T-helper 2 cell treated with Interferon-gamma antibody and Interleukin-4, amounts not matched to agents 5 μg/mL and 100 μg/mL, for 36 hours (primary cell): ENCODE measurements around the gene CPE.

Source experiments
- DNase-seq: peaks from one replicate; pipeline ENCODE4 v3.0.0; 2021; ENCODE audit warnings: low spot score
- H3K27ac Mint-ChIP-seq: one replicate; pipeline ENCODE4 v1.8.0; 2021; ENCODE audit warnings: mild to moderate bottlenecking, mixed read lengths
- H3K27me3 Mint-ChIP-seq: one replicate; pipeline ENCODE4 v1.8.0; 2021; ENCODE audit warnings: low read depth, mixed read lengths
- H3K36me3 Mint-ChIP-seq: one replicate; pipeline ENCODE4 v1.8.0; 2021; ENCODE audit warnings: low read depth, mixed read lengths
- H3K4me1 Mint-ChIP-seq: one replicate; pipeline ENCODE4 v1.8.0; 2021; ENCODE audit warnings: low read depth, mixed read lengths
- H3K4me3 Mint-ChIP-seq: one replicate; pipeline ENCODE4 v1.8.0; 2022; ENCODE audit warnings: mild to moderate bottlenecking, moderate library complexity, mixed read lengths
- H3K9me3 Mint-ChIP-seq: one replicate; pipeline ENCODE4 v1.8.0; 2021; ENCODE audit warnings: mixed read lengths

Gene CPE

GRCh38 chr4:165403048-165403447 lies 24.2 kb downstream of the CPE start:
- Mint-ChIP-seq H3K27ac (no peak overlapping the region), H3K36me3 (no peaks in the 10 kb centered on the region), H3K27me3 (peaks cover 7% of the 10 kb centered on the region), H3K4me3 (no peak overlapping the region), H3K9me3 (no peaks in the 10 kb centered on the region), H3K4me1 (no peaks in the 10 kb centered on the region)
- DNase-seq, result no peak

- Mint-ChIP-seq H3K4me1 (no peaks in the 10 kb centered on the region), H3K27ac (no peak overlapping the region), H3K9me3 (no peaks in the 10 kb centered on the region), H3K27me3 (peaks cover 7% of the 10 kb centered on the region), H3K36me3 (no peaks in the 10 kb centered on the region), H3K4me3 (no peak overlapping the region)
- no peak for DNase-seq
Measured at GRCh38 chr4:165403637-165404036, 24.8 kb downstream of the CPE start.

GRCh38 chr4:165404080-165404479 lies 25.3 kb downstream of the CPE start:
- H3K27me3 Mint-ChIP-seq, result peaks cover 7% of the 10 kb centered on the region
- no peak for DNase-seq
- H3K4me3 Mint-ChIP-seq, result no peak overlapping the region
- H3K9me3 Mint-ChIP-seq, result no peaks in the 10 kb centered on the region
- H3K4me1 Mint-ChIP-seq, result no peaks in the 10 kb centered on the region
- H3K27ac Mint-ChIP-seq, result no peak overlapping the region
- no peaks in the 10 kb centered on the region for H3K36me3 Mint-ChIP-seq

- Mint-ChIP-seq H3K4me3 (no peak overlapping the region), H3K9me3 (no peaks in the 10 kb centered on the region), H3K27ac (no peak overlapping the region), H3K36me3 (no peaks in the 10 kb centered on the region), H3K4me1 (no peaks in the 10 kb centered on the region), H3K27me3 (peaks cover 3% of the 10 kb centered on the region)
- DNase-seq, result no peak
Measured at GRCh38 chr4:165404696-165405095, 25.9 kb downstream of the CPE start.

GRCh38 chr4:165410214-165410613 lies 31.4 kb downstream of the CPE start:
- H3K27me3 Mint-ChIP-seq, result peaks cover 5% of the 10 kb centered on the region
- H3K27ac Mint-ChIP-seq, result no peak overlapping the region
- no peaks in the 10 kb centered on the region for H3K9me3 Mint-ChIP-seq
- no peak for DNase-seq
- no peaks in the 10 kb centered on the region for H3K4me1 Mint-ChIP-seq
- no peak overlapping the region for H3K4me3 Mint-ChIP-seq
- H3K36me3 Mint-ChIP-seq, result no peaks in the 10 kb centered on the region

GRCh38 chr4:165415910-165416309 lies 37.1 kb downstream of the CPE start:
- DNase-seq, result no peak
- Mint-ChIP-seq H3K4me3 (no peak overlapping the region), H3K27ac (no peak overlapping the region), H3K36me3 (no peaks in the 10 kb centered on the region), H3K9me3 (no peaks in the 10 kb centered on the region), H3K4me1 (no peaks in the 10 kb centered on the region), H3K27me3 (peaks cover 8% of the 10 kb centered on the region)

- Mint-ChIP-seq H3K27ac (no peak overlapping the region), H3K27me3 (peaks cover 5% of the 10 kb centered on the region), H3K9me3 (no peaks in the 10 kb centered on the region), H3K4me3 (no peak overlapping the region), H3K4me1 (no peaks in the 10 kb centered on the region), H3K36me3 (no peaks in the 10 kb centered on the region)
- no peak for DNase-seq
Measured at GRCh38 chr4:165418073-165418472, 39.3 kb downstream of the CPE start.

GRCh38 chr4:165425629-165426028 lies 46.8 kb downstream of the CPE start:
- no peaks in the 10 kb centered on the region for H3K36me3 Mint-ChIP-seq
- DNase-seq, result no peak
- H3K9me3 Mint-ChIP-seq, result no peaks in the 10 kb centered on the region
- no peaks in the 10 kb centered on the region for H3K4me1 Mint-ChIP-seq
- H3K4me3 Mint-ChIP-seq, result no peak overlapping the region
- H3K27ac Mint-ChIP-seq, result no peak overlapping the region
- H3K27me3 Mint-ChIP-seq, result peaks cover 3% of the 10 kb centered on the region

GRCh38 chr4:165426331-165426730 lies 47.5 kb downstream of the CPE start:
- no peak overlapping the region for H3K27ac Mint-ChIP-seq
- no peak overlapping the region for H3K4me3 Mint-ChIP-seq
- H3K4me1 Mint-ChIP-seq, result no peaks in the 10 kb centered on the region
- H3K9me3 Mint-ChIP-seq, result no peaks in the 10 kb centered on the region
- H3K36me3 Mint-ChIP-seq, result no peaks in the 10 kb centered on the region
- peaks cover 3% of the 10 kb centered on the region for H3K27me3 Mint-ChIP-seq
- no peak for DNase-seq

GRCh38 chr4:165426823-165427222 lies 48.0 kb downstream of the CPE start:
- H3K4me3 Mint-ChIP-seq, result no peak overlapping the region
- no peak overlapping the region for H3K27ac Mint-ChIP-seq
- H3K27me3 Mint-ChIP-seq, result peaks cover 5% of the 10 kb centered on the region
- H3K4me1 Mint-ChIP-seq, result no peaks in the 10 kb centered on the region
- H3K9me3 Mint-ChIP-seq, result no peaks in the 10 kb centered on the region
- no peaks in the 10 kb centered on the region for H3K36me3 Mint-ChIP-seq
- DNase-seq, result no peak

- Mint-ChIP-seq H3K9me3 (no peaks in the 10 kb centered on the region), H3K27me3 (peaks cover 9% of the 10 kb centered on the region), H3K36me3 (no peaks in the 10 kb centered on the region), H3K4me3 (no peak overlapping the region), H3K27ac (no peak overlapping the region), H3K4me1 (no peaks in the 10 kb centered on the region)
- no peak for DNase-seq
Measured at GRCh38 chr4:165428957-165429356, 50.1 kb downstream of the CPE start.

GRCh38 chr4:165433529-165433928 lies 54.7 kb downstream of the CPE start:
- Mint-ChIP-seq H3K9me3 (no peaks in the 10 kb centered on the region), H3K4me1 (no peaks in the 10 kb centered on the region), H3K27me3 (peaks cover 11% of the 10 kb centered on the region), H3K36me3 (no peaks in the 10 kb centered on the region), H3K4me3 (no peak overlapping the region), H3K27ac (no peak overlapping the region)
- no peak for DNase-seq

GRCh38 chr4:165437691-165438090 lies 58.9 kb downstream of the CPE start:
- H3K9me3 Mint-ChIP-seq, result no peaks in the 10 kb centered on the region
- H3K36me3 Mint-ChIP-seq, result no peaks in the 10 kb centered on the region
- no peak overlapping the region for H3K27ac Mint-ChIP-seq
- H3K27me3 Mint-ChIP-seq, result peaks cover 6% of the 10 kb centered on the region
- H3K4me3 Mint-ChIP-seq, result no peak overlapping the region
- H3K4me1 Mint-ChIP-seq, result no peaks in the 10 kb centered on the region
- no peak for DNase-seq

GRCh38 chr4:165439344-165439743 lies 60.5 kb downstream of the CPE start:
- Mint-ChIP-seq H3K4me1 (no peaks in the 10 kb centered on the region), H3K36me3 (no peaks in the 10 kb centered on the region), H3K27ac (no peak overlapping the region), H3K27me3 (peaks cover 4% of the 10 kb centered on the region), H3K9me3 (no peaks in the 10 kb centered on the region), H3K4me3 (no peak overlapping the region)
- no peak for DNase-seq

- no peaks in the 10 kb centered on the region for H3K36me3 Mint-ChIP-seq
- H3K27ac Mint-ChIP-seq, result no peak overlapping the region
- no peak overlapping the region for H3K4me3 Mint-ChIP-seq
- no peaks in the 10 kb centered on the region for H3K4me1 Mint-ChIP-seq
- no peaks in the 10 kb centered on the region for H3K9me3 Mint-ChIP-seq
- peaks cover 6% of the 10 kb centered on the region for H3K27me3 Mint-ChIP-seq
- DNase-seq, result no peak
Measured at GRCh38 chr4:165439981-165440380, 61.2 kb downstream of the CPE start.
